D721Med (cell line): Measurements from ENCODE around the gene MT1F.
"Not testable (repeated sequence)": the region's sequence is repeated elsewhere in the genome, so short reads cannot be mapped to it uniquely, and the experiment has no call there.

ENCODE experiments used
- DNase-seq: peaks from one replicate; pipeline ENCODE4 v3.0.0; 2011; ENCODE audit warnings: low spot score; ENCODE audit not compliant: insufficient read length
- FAIRE-seq: peaks from 2 replicates; lab custom pipeline; 2011; peaks lifted over from hg19 to GRCh38; lab: Jason Lieb, UNC
- CTCF ChIP-seq: IDR thresholded peaks from 2 replicates; pipeline ENCODE4 v1.5.1; 2012; ENCODE audit warnings: mild to moderate bottlenecking, control low read depth; ENCODE audit not compliant: insufficient read depth; ENCODE audit errors: missing control alignments

MT1F gene

GRCh38 chr16:56670620-56670934 lies 12.8 kb downstream of the MT1F start:
- no peak for DNase-seq
- no peak for FAIRE-seq
- no peak for TF ChIP-seq CTCF

- not testable (repeated sequence) for FAIRE-seq, DNase-seq
Observed at GRCh38 chr16:56671691-56672090, 13.9 kb downstream of the MT1F start.

- DNase-seq, FAIRE-seq: not testable (repeated sequence)
Observed at GRCh38 chr16:56672171-56672570, 14.4 kb downstream of the MT1F start.

GRCh38 chr16:56672761-56673536 lies 15.2 kb downstream of the MT1F start:
- TF ChIP-seq CTCF = no peak
- DNase-seq (no peak), FAIRE-seq (no peak)

- FAIRE-seq = no peak
- no peak for DNase-seq
- peak; percentile 49 for TF ChIP-seq CTCF
Observed at GRCh38 chr16:56673921-56674320, 16.2 kb downstream of the MT1F start.

- DNase-seq, FAIRE-seq: not testable (repeated sequence)
Observed at GRCh38 chr16:56674570-56674969, 16.8 kb downstream of the MT1F start.

- TF ChIP-seq CTCF = no peak
- DNase-seq = no peak
- FAIRE-seq = no peak
Observed at GRCh38 chr16:56675685-56676210, 18.0 kb downstream of the MT1F start.

- no peak for DNase-seq
- TF ChIP-seq CTCF = no peak
- FAIRE-seq = no peak
Observed at GRCh38 chr16:56677474-56677873, 19.7 kb downstream of the MT1F start.
